Thoracic aorta (tissue), 2 donors: ENCODE data around the gene HSD17B13. TPM values are rescaled to one million over a fixed set of nuclear protein-coding genes. Genes with fewer than 3 reads are reported as not detected.

Source experiments
- ATAC-seq: fragments of 150-250 bp; one replicate; pipeline ENCODE4 v1.8.0; 2017; ENCODE audit warnings: low read depth; ENCODE audit not compliant: insufficient number of reproducible peaks, low FRiP score
- DNase-seq: peaks from one replicate; pipeline ENCODE4 v3.0.0-alpha.2; 2020; ENCODE audit warnings: low spot score
- H3K27ac ChIP-seq, 2 donors: fragments of 200-600 bp; sonication (generic); 1 replicate in 1 of 2; 2 replicates in 1 of 2; pipeline ENCODE4 v1.5.1; 2016; ENCODE audit warnings: mild to moderate bottlenecking in 2 of 2, moderate library complexity in 2 of 2
- H3K27me3 ChIP-seq: fragments of 200-600 bp; sonication (generic); replicated peaks from 2 replicates; pipeline ENCODE4 v1.6.0; 2016; ENCODE audit warnings: mild to moderate bottlenecking; ENCODE audit not compliant: insufficient read depth
- H3K36me3 ChIP-seq: fragments of 200-600 bp; sonication (generic); one replicate; pipeline ENCODE4 v1.5.1; 2016
- H3K4me1 ChIP-seq, 2 donors: fragments of 200-600 bp; sonication (generic); 1 replicate in 1 of 2; 2 replicates in 1 of 2; pipeline versions ENCODE4 v1.5.1 to v1.6.0; 2016; ENCODE audit warnings: low read depth in 2 of 2, mild to moderate bottlenecking in 1 of 2; ENCODE audit not compliant: control insufficient read depth in 1 of 2
- H3K4me3 ChIP-seq: fragments of 200-600 bp; sonication (generic); 2 replicates; pipeline ENCODE4 v1.5.1; 2016; ENCODE audit warnings: mild to moderate bottlenecking
- H3K9me3 ChIP-seq: fragments of 200-600 bp; sonication (generic); 2 replicates; pipeline ENCODE4 v1.5.1; 2016
- CTCF ChIP-seq: fragments of 200-600 bp; sonication (generic); IDR thresholded peaks from one replicate; pipeline ENCODE4 v1.5.1; 2019; ENCODE audit warnings: antibody characterized with exemption
- total RNA-seq, 2 donors: library from RNA; depleted of rRNA; stranded (reverse); fragments of >200 nt; gene quantifications; one replicate each; pipeline versions ENCODE4 v1.1.0 to v1.2.3, GENCODE V29; 2016

Gene HSD17B13
- total RNA-seq, 2 donors from 2014 or later: 0.54 to 0.71 TPM

DNA sequence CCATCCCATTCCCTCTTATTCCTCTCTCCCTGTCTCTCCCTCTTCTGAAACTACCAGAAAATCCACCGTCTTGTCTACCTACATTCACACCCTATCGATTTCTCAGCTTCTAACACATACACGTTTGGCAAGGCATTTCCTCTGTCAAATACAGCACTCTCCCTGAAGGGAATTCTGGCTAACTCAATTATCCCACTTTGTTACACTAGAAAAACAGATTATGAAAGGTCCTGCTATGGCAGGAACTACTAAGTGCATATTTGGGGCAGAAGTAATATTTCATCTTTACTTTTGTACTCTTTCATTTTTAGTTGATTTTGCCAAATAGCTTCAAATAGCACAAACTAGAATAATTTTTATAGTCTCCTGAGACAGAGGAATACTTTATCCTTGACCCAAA is 55.7 kb downstream of the HSD17B13 start:
- DNase-seq: no peak
- Histone ChIP-seq H3K27ac (no peak overlapping the region), H3K4me3 (no peak overlapping the region), H3K9me3 (no peaks in the 10 kb centered on the region), H3K36me3 (no peaks in the 10 kb centered on the region), H3K27me3 (no peaks in the 10 kb centered on the region), H3K4me1 (peaks cover 0 to 9% of the 10 kb centered on the region in 2 donors)
- no peak for ATAC-seq
- TF ChIP-seq CTCF: no peak

DNA sequence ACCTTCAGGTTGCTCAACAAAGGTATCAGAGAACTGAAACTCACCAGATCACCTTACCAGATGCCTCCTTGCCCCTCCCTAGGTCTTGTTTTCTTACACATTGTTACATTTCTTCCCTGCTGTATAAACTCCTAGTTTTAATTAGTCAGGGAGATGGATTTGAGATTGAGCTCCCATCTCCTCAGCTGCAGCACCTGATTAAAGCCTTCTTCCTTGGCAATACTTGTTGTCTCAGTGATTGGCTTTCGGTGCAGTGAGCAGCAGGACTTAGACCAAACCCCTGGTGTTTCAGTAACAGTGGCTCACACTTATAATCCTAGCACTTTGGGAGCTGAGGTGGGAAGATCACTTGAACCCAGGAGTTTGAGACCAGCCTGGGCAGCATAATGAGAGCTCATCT is 59.8 kb downstream of the HSD17B13 start:
- Histone ChIP-seq H3K4me1 (peaks cover 0 to 9% of the 10 kb centered on the region in 2 donors), H3K27me3 (no peaks in the 10 kb centered on the region), H3K4me3 (no peak overlapping the region), H3K36me3 (no peaks in the 10 kb centered on the region), H3K27ac (no peak overlapping the region), H3K9me3 (no peaks in the 10 kb centered on the region)
- ATAC-seq (no peak), DNase-seq (no peak)
- TF ChIP-seq CTCF: no peak

- Histone ChIP-seq H3K36me3 (no peaks in the 10 kb centered on the region), H3K4me3 (no peak overlapping the region), H3K27ac (no peak overlapping the region), H3K9me3 (no peaks in the 10 kb centered on the region), H3K27me3 (no peaks in the 10 kb centered on the region), H3K4me1 (no peaks in the 10 kb centered on the region)
- DNase-seq: no peak
- no peak for ATAC-seq
- TF ChIP-seq CTCF: no peak
Observed at GRCh38 chr4:87260477-87260876, 62.2 kb downstream of the HSD17B13 start.

DNA sequence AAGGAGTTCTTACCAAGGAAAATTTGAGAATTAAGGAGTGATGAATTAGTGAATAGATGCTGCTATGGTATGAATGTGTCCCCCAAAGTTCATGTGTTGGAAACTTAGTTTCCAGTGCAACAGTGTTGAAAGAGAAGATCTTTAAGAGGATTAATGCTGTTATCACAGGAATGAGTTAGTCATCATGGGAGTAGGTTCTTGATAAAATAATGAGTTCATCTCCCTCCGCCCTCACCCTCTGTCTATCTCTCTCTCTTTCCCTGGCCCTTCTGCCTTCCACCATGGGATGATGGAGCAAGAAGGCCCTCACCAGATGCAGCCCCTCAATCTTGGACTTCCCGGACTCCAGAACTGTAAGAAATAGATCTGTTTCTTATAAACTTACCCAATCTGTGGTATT is 64.0 kb downstream of the HSD17B13 start:
- TF ChIP-seq CTCF: no peak
- H3K4me3 ChIP-seq: no peak overlapping the region
- no peaks in the 10 kb centered on the region for H3K4me1 ChIP-seq
- no peaks in the 10 kb centered on the region for H3K9me3 ChIP-seq
- H3K27ac ChIP-seq: no peak overlapping the region
- H3K36me3 ChIP-seq: no peaks in the 10 kb centered on the region
- ATAC-seq (no peak), DNase-seq (no peak)
- no peaks in the 10 kb centered on the region for H3K27me3 ChIP-seq

DNA sequence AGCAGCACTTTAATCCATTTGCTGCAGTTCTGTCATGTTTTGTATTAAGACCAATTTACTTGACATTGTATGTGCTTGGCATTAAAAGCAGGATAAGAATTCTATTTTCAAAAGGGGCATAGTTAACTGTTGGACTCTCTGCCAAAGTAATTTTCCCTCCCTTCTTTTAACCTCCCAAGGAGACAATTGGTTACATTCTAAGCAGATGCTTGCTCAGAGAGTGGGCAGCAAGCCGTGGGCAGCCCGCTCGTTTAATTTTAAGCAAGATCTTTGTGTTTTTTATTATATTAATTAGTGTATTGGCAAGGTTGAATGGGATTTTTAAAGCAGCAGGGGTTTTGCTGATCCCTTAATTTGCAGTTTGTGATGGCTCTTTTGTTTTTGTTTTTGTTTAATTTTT is 65.2 kb downstream of the HSD17B13 start:
- no peaks in the 10 kb centered on the region for H3K4me1 ChIP-seq
- TF ChIP-seq CTCF: no peak

More for the DNA sequence above, 65.2 kb downstream of the HSD17B13 start:
- DNase-seq (no peak), ATAC-seq (no peak)
- Histone ChIP-seq H3K36me3 (no peaks in the 10 kb centered on the region), H3K27me3 (no peaks in the 10 kb centered on the region), H3K9me3 (no peaks in the 10 kb centered on the region), H3K4me3 (no peak overlapping the region), H3K27ac (no peak overlapping the region)
